Duodenal mucosa (tissue), 2 donors: ENCODE measurements around the gene DNM1L.

Experiments used
- H3K27ac ChIP-seq: one replicate; pipeline ENCODE4 v1.7.0; 2013; ENCODE audit warnings: low read depth, low read length
- H3K27me3 ChIP-seq, 2 donors: one replicate each; pipeline ENCODE4 v1.7.0; 2013; ENCODE audit warnings: low read length in 2 of 2, control low read depth in 1 of 2; ENCODE audit not compliant: insufficient read depth in 2 of 2, control insufficient read depth in 1 of 2
- H3K36me3 ChIP-seq, 2 donors: one replicate each; pipeline ENCODE4 v1.7.0; 2013; ENCODE audit warnings: low read length in 2 of 2, control low read depth in 1 of 2; ENCODE audit not compliant: insufficient read depth in 2 of 2, control insufficient read depth in 1 of 2
- H3K4me1 ChIP-seq, 2 donors: one replicate each; pipeline ENCODE4 v1.7.0; 2013; ENCODE audit warnings: low read length in 2 of 2, control low read depth in 1 of 2; ENCODE audit not compliant: insufficient read depth in 2 of 2, control insufficient read depth in 1 of 2
- H3K4me3 ChIP-seq, 2 donors: one replicate each; pipeline ENCODE4 v1.7.0; 2013; ENCODE audit warnings: low read length in 2 of 2, low read depth in 1 of 2
- H3K9ac ChIP-seq, 2 donors: one replicate each; pipeline ENCODE4 v1.7.0; 2013; ENCODE audit warnings: low read length in 2 of 2, low read depth in 1 of 2
- H3K9me3 ChIP-seq, 2 donors: one replicate each; pipeline ENCODE4 v1.7.0; 2013; ENCODE audit warnings: low read length in 2 of 2, control low read depth in 1 of 2; ENCODE audit not compliant: control insufficient read depth in 1 of 2

The DNM1L gene

DNA sequence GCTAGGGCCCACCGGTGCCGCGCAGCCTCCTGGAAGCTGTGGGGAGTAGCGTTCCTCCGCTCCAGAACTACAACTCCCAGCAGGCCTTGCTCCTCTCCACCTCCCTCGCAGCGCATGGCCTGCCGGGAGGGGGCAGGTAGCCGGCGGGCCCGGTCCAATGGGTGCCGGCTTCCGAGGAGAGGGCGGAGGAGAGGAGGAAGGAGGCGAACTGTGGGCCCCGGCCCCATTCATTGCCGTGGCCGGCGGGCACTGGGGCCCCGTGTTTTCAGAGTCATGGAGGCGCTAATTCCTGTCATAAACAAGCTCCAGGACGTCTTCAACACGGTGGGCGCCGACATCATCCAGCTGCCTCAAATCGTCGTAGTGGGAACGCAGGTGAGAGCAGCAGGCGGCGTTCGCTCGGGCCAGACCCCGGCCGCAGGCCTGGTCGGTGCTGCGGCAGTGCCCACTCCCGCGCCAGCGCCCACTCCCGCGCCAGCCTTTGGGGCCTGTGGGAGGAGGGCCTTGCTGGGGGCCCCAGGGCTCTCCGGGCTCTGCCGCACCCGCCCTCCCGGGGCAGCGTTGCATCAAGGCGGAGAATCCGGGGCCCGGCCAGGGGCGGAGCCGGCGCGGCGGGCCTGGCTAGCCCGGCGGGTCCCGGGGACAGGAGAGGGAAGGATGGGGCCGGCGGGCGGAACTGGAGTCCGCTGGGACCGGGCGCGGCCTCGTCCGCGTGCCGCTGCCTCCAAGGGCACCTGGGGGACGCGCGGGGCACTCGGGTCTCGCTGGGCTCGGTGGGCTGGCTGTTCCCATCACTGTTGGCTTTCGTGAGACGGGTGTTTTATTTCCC, at the start of gene DNM1L:
TSS of gene DNM1L (plus strand) at position 211 of the 829 bp plus-strand sequence. CDS start at position 274, 63 bp downstream.
- Histone ChIP-seq H3K4me3 (peak within 1 kb of the TSS; percentile 96), H3K27me3 (no peaks in the 10 kb centered on the region), H3K36me3 (no peaks in the 10 kb centered on the region), H3K9ac (peak within 1 kb of the TSS; percentile 95 to 98), H3K9me3 (no peaks in the 10 kb centered on the region), H3K27ac (peak within 1 kb of the TSS; percentile 87), H3K4me1 (peaks cover 2 to 11% of the 10 kb centered on the region in 2 donors)

DNA sequence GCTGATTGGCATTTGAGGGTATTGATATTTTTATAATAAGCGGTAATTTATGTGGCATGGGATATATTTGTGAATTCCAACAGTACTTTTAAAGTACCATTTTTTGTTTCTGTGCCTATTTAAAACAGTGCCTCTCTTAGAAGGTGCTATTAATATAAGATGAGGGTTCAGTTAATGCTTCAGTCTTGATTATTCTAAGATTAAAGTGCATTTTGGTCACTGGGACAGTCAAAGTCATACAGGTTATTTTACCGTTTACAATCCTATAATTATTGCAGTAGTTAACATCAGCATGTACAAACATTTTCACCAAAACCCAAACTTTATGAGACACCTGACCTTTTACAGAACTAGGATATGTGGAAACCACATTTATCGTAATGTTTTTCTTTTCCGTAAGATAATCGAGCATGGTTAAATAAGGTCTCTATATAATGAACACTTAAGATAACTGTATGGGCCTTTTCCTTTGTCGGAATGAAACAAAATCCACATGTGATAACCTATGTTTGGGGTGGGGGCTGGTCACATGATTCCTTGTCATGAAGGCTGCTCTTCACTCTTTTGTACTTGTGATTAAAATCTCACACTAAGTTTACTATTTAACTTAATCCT, 37.7 kb upstream of the DNM1L start:
- Histone ChIP-seq H3K9me3 (no peaks in the 10 kb centered on the region), H3K27ac (no peak overlapping the region), H3K4me3 (no peak overlapping the region), H3K9ac (no peak overlapping the region), H3K4me1 (no peaks in the 10 kb centered on the region), H3K27me3 (no peaks in the 10 kb centered on the region), H3K36me3 (peaks cover 29 to 60% of the 10 kb centered on the region in 2 donors)

- H3K36me3 ChIP-seq, result peaks cover 20 to 41% of the 10 kb centered on the region in 2 donors
- no peak overlapping the region for H3K9ac ChIP-seq
- no peaks in the 10 kb centered on the region for H3K4me1 ChIP-seq
- no peaks in the 10 kb centered on the region for H3K27me3 ChIP-seq
- H3K4me3 ChIP-seq, result no peak overlapping the region
- no peak overlapping the region for H3K27ac ChIP-seq
- H3K9me3 ChIP-seq, result no peaks in the 10 kb centered on the region
These were observed 34.7 kb upstream of the DNM1L start for GRCh38 chr12:32644431-32644830.

- H3K27ac ChIP-seq, result no peak overlapping the region
- peaks cover 4 to 18% of the 10 kb centered on the region in 2 donors for H3K36me3 ChIP-seq
- no peaks in the 10 kb centered on the region for H3K27me3 ChIP-seq
- H3K4me1 ChIP-seq, result no peaks in the 10 kb centered on the region
- H3K9me3 ChIP-seq, result no peaks in the 10 kb centered on the region
- no peak overlapping the region for H3K4me3 ChIP-seq
- H3K9ac ChIP-seq, result no peak overlapping the region
These were observed 31.8 kb upstream of the DNM1L start for GRCh38 chr12:32647275-32647674.

- H3K36me3 ChIP-seq, result peaks cover 0 to 6% of the 10 kb centered on the region in 2 donors
- H3K9ac ChIP-seq, result no peak overlapping the region
- H3K27me3 ChIP-seq, result no peaks in the 10 kb centered on the region
- no peaks in the 10 kb centered on the region for H3K4me1 ChIP-seq
- no peak overlapping the region for H3K27ac ChIP-seq
- no peaks in the 10 kb centered on the region for H3K9me3 ChIP-seq
- H3K4me3 ChIP-seq, result no peak overlapping the region
These were observed 28.6 kb upstream of the DNM1L start for GRCh38 chr12:32650508-32650907.

GRCh38 chr12:32651151-32651955, 27.7 kb upstream of the DNM1L start:
- Histone ChIP-seq H3K9me3 (no peaks in the 10 kb centered on the region), H3K27me3 (no peaks in the 10 kb centered on the region), H3K27ac (no peak overlapping the region), H3K4me1 (no peaks in the 10 kb centered on the region), H3K4me3 (no peak overlapping the region), H3K36me3 (peaks cover 0 to 1% of the 10 kb centered on the region in 2 donors), H3K9ac (no peak overlapping the region)

GRCh38 chr12:32651956-32652210, 27.2 kb upstream of the DNM1L start:
- H3K27ac ChIP-seq, result no peak overlapping the region
- H3K9ac ChIP-seq, result no peak overlapping the region
- no peaks in the 10 kb centered on the region for H3K27me3 ChIP-seq
- no peaks in the 10 kb centered on the region for H3K4me1 ChIP-seq
- no peaks in the 10 kb centered on the region for H3K36me3 ChIP-seq
- H3K9me3 ChIP-seq, result no peaks in the 10 kb centered on the region
- no peak overlapping the region for H3K4me3 ChIP-seq

- no peak overlapping the region for H3K9ac ChIP-seq
- no peak overlapping the region for H3K27ac ChIP-seq
These were observed 19.1 kb upstream of the DNM1L start for GRCh38 chr12:32659908-32660440.

GRCh38 chr12:32661706-32662105, 17.4 kb upstream of the DNM1L start:
- H3K9me3 ChIP-seq, result no peaks in the 10 kb centered on the region
- no peaks in the 10 kb centered on the region for H3K27me3 ChIP-seq
- H3K27ac ChIP-seq, result no peak overlapping the region
- no peak overlapping the region for H3K9ac ChIP-seq
- H3K4me3 ChIP-seq, result no peak overlapping the region
- H3K4me1 ChIP-seq, result no peaks in the 10 kb centered on the region
- H3K36me3 ChIP-seq, result no peaks in the 10 kb centered on the region

More at GRCh38 chr12:32659908-32660440, 19.1 kb upstream of the DNM1L start:
- Histone ChIP-seq H3K27me3 (no peaks in the 10 kb centered on the region), H3K4me1 (no peaks in the 10 kb centered on the region), H3K4me3 (no peak overlapping the region), H3K9me3 (no peaks in the 10 kb centered on the region), H3K36me3 (no peaks in the 10 kb centered on the region)

GRCh38 chr12:32662665-32663064, 16.4 kb upstream of the DNM1L start:
- H3K36me3 ChIP-seq, result no peaks in the 10 kb centered on the region
- no peak overlapping the region for H3K9ac ChIP-seq
- no peaks in the 10 kb centered on the region for H3K4me1 ChIP-seq
- H3K27me3 ChIP-seq, result no peaks in the 10 kb centered on the region
- no peak overlapping the region for H3K27ac ChIP-seq
- no peak overlapping the region for H3K4me3 ChIP-seq
- H3K9me3 ChIP-seq, result no peaks in the 10 kb centered on the region
